BJ (cell line): ENCODE measurements around the gene CNIH1. TPM values are rescaled to one million over a fixed set of nuclear protein-coding genes. Genes with fewer than 3 reads are reported as not detected.

ENCODE experiments used
- CTCF ChIA-PET: fragments of 350-600 bp; formaldehyde crosslinking; extraction: SDS; loops from one replicate; lab custom pipeline; 2021; ENCODE audit warnings: antibody characterized with exemption, inconsistent platforms; lab: Yijun Ruan, JAX
- POLR2A ChIA-PET: fragments of 300-600 bp; sonication (Branson Sonifier 250); formaldehyde crosslinking; extraction: SDS; loops from one replicate; lab custom pipeline; 2021; ENCODE audit warnings: antibody characterized with exemption; lab: Charles Lee
- DNase-seq: peaks from one replicate; pipeline ENCODE4 v3.0.0-alpha.2; 2011; ENCODE audit warnings: low read depth
- H3K27me3 ChIP-seq: 2 replicates; pipeline ENCODE4 v1.6.0; 2011; ENCODE audit warnings: low read length; ENCODE audit not compliant: control insufficient read depth, insufficient read depth
- H3K36me3 ChIP-seq: 2 replicates; pipeline ENCODE4 v1.5.1; 2011; ENCODE audit warnings: low read length; ENCODE audit not compliant: control insufficient read depth, insufficient read depth
- H3K4me3 ChIP-seq: 2 replicates; pipeline ENCODE4 v1.5.1; 2011; ENCODE audit warnings: low read depth, mild to moderate bottlenecking, control low read depth, low read length
- polyA plus RNA-seq: library from polyadenylated mRNA; depleted of rRNA; stranded (reverse); fragments of >200 nt; gene quantifications from 2 replicates; pipeline ENCODE4 v1.2.3, GENCODE V29; 2011
- TF ChIP-seq, protein P1 (sequence below): IDR thresholded peaks from 2 replicates; pipeline ENCODE4 v1.5.1; 2011; ENCODE audit warnings: low read depth, mild to moderate bottlenecking, control low read depth, inconsistent platforms, low read length, moderate library complexity; ENCODE audit not compliant: insufficient read depth

The CNIH1 gene
- polyA plus RNA-seq, 1 experiment = 313 TPM

DNA sequence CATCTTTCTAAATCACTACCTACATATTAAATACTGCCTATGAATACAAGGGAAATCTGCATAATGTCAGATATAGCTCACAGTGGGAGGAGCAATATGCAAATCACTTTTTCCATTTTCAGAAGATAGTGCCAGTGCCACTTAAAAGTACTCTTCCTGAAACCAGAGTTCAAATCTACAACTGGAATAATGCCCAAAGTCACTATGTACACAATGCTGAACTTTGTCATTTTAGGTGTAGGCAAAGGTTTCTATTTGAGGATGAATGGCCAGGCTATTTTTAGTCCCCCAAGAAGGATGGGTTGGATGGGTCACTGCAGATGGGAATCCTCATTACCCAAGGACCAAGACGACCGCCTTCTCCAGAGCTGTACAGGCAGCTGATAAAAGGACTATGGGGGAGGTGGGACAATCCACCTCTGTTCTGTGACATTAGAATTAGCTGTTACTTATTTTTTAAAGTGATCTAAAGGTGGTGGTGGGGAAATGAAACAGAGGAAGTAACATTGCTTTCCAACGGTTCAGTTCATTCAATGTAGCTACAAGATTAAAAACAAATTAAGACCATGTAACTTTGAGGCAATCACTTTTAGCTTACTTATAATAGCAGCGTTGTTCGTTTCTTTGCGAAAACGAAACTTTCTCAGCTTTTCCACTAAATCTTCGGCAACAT lies 42.0 kb upstream of the CNIH1 start:
- no peak for DNase-seq
- Histone ChIP-seq H3K4me3 (no peak overlapping the region), H3K27me3 (no peaks in the 10 kb centered on the region), H3K36me3 (peaks cover 5% of the 10 kb centered on the region)
- POLR2A ChIA-PET = no interaction called here
- CTCF ChIA-PET = interaction anchor here (1.0 kb wide), 1 partner anchor 21 kb away, joined by 3 read pairs; no protein-coding TSS in a partner anchor
- TF ChIP-seq, protein P1, sequence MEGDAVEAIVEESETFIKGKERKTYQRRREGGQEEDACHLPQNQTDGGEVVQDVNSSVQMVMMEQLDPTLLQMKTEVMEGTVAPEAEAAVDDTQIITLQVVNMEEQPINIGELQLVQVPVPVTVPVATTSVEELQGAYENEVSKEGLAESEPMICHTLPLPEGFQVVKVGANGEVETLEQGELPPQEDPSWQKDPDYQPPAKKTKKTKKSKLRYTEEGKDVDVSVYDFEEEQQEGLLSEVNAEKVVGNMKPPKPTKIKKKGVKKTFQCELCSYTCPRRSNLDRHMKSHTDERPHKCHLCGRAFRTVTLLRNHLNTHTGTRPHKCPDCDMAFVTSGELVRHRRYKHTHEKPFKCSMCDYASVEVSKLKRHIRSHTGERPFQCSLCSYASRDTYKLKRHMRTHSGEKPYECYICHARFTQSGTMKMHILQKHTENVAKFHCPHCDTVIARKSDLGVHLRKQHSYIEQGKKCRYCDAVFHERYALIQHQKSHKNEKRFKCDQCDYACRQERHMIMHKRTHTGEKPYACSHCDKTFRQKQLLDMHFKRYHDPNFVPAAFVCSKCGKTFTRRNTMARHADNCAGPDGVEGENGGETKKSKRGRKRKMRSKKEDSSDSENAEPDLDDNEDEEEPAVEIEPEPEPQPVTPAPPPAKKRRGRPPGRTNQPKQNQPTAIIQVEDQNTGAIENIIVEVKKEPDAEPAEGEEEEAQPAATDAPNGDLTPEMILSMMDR = no peak

DNA sequence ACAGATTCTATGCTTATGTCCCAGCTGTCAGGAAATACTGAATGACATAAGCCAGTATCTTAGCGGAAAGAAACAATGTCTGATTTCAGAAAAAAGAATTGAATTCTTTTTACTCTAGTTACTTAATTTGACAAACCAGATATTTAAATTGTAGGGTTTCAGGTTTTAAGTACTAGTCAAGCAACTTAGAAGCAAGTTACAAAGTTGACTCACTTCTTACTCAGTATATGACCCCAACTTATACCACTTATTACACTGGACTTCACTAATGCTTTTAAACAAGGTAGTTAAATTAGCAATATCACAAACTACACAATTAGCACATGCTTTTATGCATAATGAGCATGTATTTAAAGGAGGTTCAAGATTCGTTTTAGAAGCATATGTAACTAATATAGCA lies 40.5 kb upstream of the CNIH1 start:
- TF ChIP-seq, protein P1 = no peak
- CTCF ChIA-PET = interaction anchor here (1.0 kb wide), 1 partner anchor 115 kb away, joined by 3 read pairs; no protein-coding TSS in a partner anchor
- DNase-seq = no peak
- no peaks in the 10 kb centered on the region for H3K27me3 ChIP-seq
- no peak overlapping the region for H3K4me3 ChIP-seq
- H3K36me3 ChIP-seq = peaks cover 5% of the 10 kb centered on the region
- POLR2A ChIA-PET = no interaction called here

DNA sequence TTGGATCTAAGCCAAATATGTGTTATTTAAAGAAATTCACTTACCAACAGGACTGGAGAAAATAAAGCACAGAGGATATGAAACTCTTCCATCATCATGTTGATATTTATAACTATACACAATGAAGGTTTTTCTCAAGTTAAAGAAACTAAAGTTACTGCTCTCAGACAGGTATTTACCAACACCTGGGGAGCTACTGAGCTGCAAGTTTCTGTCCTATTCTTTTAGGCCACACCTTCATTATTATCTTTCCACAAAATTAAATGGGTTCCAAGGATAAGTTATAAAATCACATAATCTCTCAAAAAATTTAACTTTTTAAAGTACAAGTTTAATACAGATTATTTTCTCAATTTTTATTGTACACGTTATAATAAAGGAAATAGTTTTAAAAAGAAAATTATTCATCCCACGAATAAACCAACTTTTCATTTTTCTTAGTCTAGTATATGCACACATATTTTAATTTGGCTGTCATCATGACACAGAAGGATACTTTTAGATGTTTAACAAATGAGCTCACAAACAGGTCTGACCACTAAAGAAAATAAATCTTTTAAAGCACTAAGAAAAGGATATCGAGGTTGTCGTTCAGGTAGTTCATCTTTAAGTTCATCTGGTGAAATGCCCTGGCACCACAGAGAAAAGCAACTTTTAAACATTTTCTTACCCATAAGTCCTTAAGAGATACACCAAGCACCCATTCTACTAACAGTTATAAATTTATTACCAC lies 39.8 kb upstream of the CNIH1 start:
- ChIA-PET POLR2A (no interaction called here), CTCF (no interaction called here)
- H3K4me3 ChIP-seq = no peak overlapping the region
- H3K27me3 ChIP-seq = no peaks in the 10 kb centered on the region
- TF ChIP-seq, protein P1 = no peak
- no peak for DNase-seq
- peaks cover 5% of the 10 kb centered on the region for H3K36me3 ChIP-seq

DNA sequence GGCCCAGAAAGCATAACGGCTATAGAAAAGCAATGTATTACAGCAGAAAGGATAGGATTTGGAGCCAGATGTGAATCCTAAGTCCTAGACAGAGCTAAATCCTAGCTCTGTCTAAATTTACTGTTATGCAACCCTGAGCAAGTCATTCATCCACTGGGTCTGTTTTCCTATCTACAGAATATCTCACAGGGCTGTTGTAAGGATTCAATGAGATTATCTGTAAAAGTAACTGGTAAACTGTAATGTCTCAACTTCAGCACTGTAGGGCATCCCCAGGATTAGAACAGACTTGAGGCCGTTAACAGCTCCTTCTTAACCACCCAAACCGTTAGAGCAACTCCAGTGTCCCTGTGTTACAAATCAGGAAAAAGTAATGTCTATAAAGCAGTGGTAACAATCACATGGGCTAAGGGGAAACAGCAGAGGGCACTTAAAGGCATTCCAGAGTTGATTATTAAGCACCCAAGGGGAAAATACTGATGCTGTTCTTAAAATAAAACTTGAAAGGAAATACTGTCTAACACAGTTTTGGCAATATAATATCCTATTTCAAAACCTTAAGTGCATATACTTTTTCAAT lies 37.6 kb upstream of the CNIH1 start:
- POLR2A ChIA-PET = no interaction called here

More for the DNA sequence above, 37.6 kb upstream of the CNIH1 start:
- DNase-seq = no peak
- H3K27me3 ChIP-seq = no peaks in the 10 kb centered on the region
- H3K36me3 ChIP-seq = peaks cover 5% of the 10 kb centered on the region
- no peak overlapping the region for H3K4me3 ChIP-seq
- CTCF ChIA-PET = no interaction called here
- TF ChIP-seq, protein P1 = no peak
